Activated naive CD4-positive, alpha-beta T cell treated with anti-CD3 and anti-CD28 coated beads, Interleukin-2, amount 50 U/mL, for 16 hours (primary cell): Measurements from ENCODE around the gene FAM114A2.
"Not testable (repeated sequence)": the region's sequence is repeated elsewhere in the genome, so short reads cannot be mapped to it uniquely, and the experiment has no call there.

ENCODE experiments used
- DNase-seq: peaks from one replicate; pipeline ENCODE4 v3.0.0-alpha.2; 2020

Gene FAM114A2

GRCh38 chr5:154038707-154039457, at the start of gene FAM114A2, which contains the start of gene MFAP3:
Gene FAM114A2 (minus strand): TSS chr5:154038910. CDS start chr5:154034953, 3,957 bp downstream.
Gene MFAP3 (plus strand): TSS chr5:154038967. CDS start chr5:154049723, 10,756 bp downstream.
- peak; percentile 88 for DNase-seq

GRCh38 chr5:154087260-154087659, 48.5 kb upstream of the FAM114A2 start:
- DNase-seq, result no peak

- DNase-seq, result no peak
These were observed 47.9 kb upstream of the FAM114A2 start for GRCh38 chr5:154086641-154087040.

GRCh38 chr5:154086146-154086545, 47.4 kb upstream of the FAM114A2 start:
- no peak for DNase-seq

GRCh38 chr5:154084062-154084639, 45.4 kb upstream of the FAM114A2 start:
- no peak for DNase-seq

GRCh38 chr5:154081246-154081645, 42.5 kb upstream of the FAM114A2 start:
- no peak for DNase-seq

- no peak for DNase-seq
These were observed 39.6 kb upstream of the FAM114A2 start for GRCh38 chr5:154078272-154078671.

GRCh38 chr5:154077696-154078095, 39.0 kb upstream of the FAM114A2 start:
- no peak for DNase-seq

GRCh38 chr5:154076240-154076922, 37.7 kb upstream of the FAM114A2 start:
- DNase-seq, result no peak

- DNase-seq, result peak; percentile 81
These were observed 33.9 kb upstream of the FAM114A2 start for GRCh38 chr5:154072414-154073171.

- no peak for DNase-seq
These were observed 33.2 kb upstream of the FAM114A2 start for GRCh38 chr5:154071799-154072413.

GRCh38 chr5:154069854-154070253, 31.1 kb upstream of the FAM114A2 start:
- DNase-seq, result not testable (repeated sequence)

GRCh38 chr5:154065971-154066370, 27.3 kb upstream of the FAM114A2 start:
- DNase-seq, result no peak

- no peak for DNase-seq
These were observed 24.7 kb upstream of the FAM114A2 start for GRCh38 chr5:154063372-154063771.

- DNase-seq, result no peak
These were observed 21.9 kb upstream of the FAM114A2 start for GRCh38 chr5:154060606-154061005.

- no peak for DNase-seq
These were observed 20.9 kb upstream of the FAM114A2 start for GRCh38 chr5:154059583-154059982.

GRCh38 chr5:154059039-154059430, 20.3 kb upstream of the FAM114A2 start:
- no peak for DNase-seq

GRCh38 chr5:154058055-154059038, 19.6 kb upstream of the FAM114A2 start:
- no peak for DNase-seq

GRCh38 chr5:154055201-154055600, 16.5 kb upstream of the FAM114A2 start:
- no peak for DNase-seq

- DNase-seq, result no peak
These were observed 14.8 kb upstream of the FAM114A2 start for GRCh38 chr5:154053468-154053867.

GRCh38 chr5:154049636-154050035, 10.9 kb upstream of the FAM114A2 start:
- no peak for DNase-seq
